ENCODE measurements around the gene GALNT18. TPM values are rescaled to one million over a fixed set of nuclear protein-coding genes. Genes with fewer than 3 reads are reported as not detected.

Gene GALNT18
- total RNA-seq, 1 donor from 2014 or later: 6.6 TPM

GRCh38 chr11:11513422-11513821 is 108.4 kb downstream of the GALNT18 start:
- DNase-seq (ENCODE audit: low read depth): no peak
- no peak overlapping the region for H3K4me3 ChIP-seq (ENCODE audit: low read depth, low read length)
- no peaks in the 10 kb centered on the region for H3K36me3 ChIP-seq (ENCODE audit: control insufficient read depth, insufficient read depth, low read length)
- H3K27me3 ChIP-seq (ENCODE audit: control insufficient read depth, insufficient read depth, low read length): no peaks in the 10 kb centered on the region
- TF ChIP-seq CTCF (IDR thresholded peaks at IDR 0.05; ENCODE audit: insufficient read depth, low read length, poor library complexity, severe bottlenecking): no peak

GRCh38 chr11:11512929-11513328 is 108.9 kb downstream of the GALNT18 start:
- TF ChIP-seq CTCF (IDR thresholded peaks at IDR 0.05; ENCODE audit: insufficient read depth, low read length, poor library complexity, severe bottlenecking): no peak
- no peaks in the 10 kb centered on the region for H3K36me3 ChIP-seq (ENCODE audit: control insufficient read depth, insufficient read depth, low read length)
- H3K4me3 ChIP-seq (ENCODE audit: low read depth, low read length): no peak overlapping the region
- no peak for DNase-seq (ENCODE audit: low read depth)
- H3K27me3 ChIP-seq (ENCODE audit: control insufficient read depth, insufficient read depth, low read length): no peaks in the 10 kb centered on the region

GRCh38 chr11:11512502-11512901 is 109.3 kb downstream of the GALNT18 start:
- Histone ChIP-seq H3K27me3 (ENCODE audit: control insufficient read depth, insufficient read depth, low read length) (no peaks in the 10 kb centered on the region), H3K4me3 (ENCODE audit: low read depth, low read length) (no peak overlapping the region), H3K36me3 (ENCODE audit: control insufficient read depth, insufficient read depth, low read length) (no peaks in the 10 kb centered on the region)
- no peak for DNase-seq (ENCODE audit: low read depth)
- TF ChIP-seq CTCF (IDR thresholded peaks at IDR 0.05; ENCODE audit: insufficient read depth, low read length, poor library complexity, severe bottlenecking): no peak

DNA sequence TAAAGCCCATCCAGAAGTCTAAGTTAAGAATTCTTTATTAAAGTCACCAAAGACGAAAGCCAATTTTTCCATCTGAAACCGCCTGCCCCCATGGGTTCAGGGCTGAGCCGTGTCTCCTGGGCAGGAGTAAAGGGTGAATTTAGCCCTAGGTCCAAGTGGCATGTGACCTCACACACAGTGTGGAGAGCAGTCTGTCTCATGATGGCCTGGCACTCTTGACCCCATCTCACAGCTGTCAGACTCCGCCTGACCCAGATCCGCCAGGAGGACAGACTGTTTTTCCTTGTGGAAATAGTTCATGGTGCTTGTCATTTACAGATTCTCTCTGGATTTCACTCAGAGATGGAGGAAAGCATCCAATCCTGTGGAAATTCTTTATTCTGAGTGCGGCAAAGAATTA is 109.7 kb downstream of the GALNT18 start:
- H3K4me3 ChIP-seq (ENCODE audit: low read depth, low read length): no peak overlapping the region
- TF ChIP-seq CTCF (IDR thresholded peaks at IDR 0.05; ENCODE audit: insufficient read depth, low read length, poor library complexity, severe bottlenecking): no peak
- no peaks in the 10 kb centered on the region for H3K36me3 ChIP-seq (ENCODE audit: control insufficient read depth, insufficient read depth, low read length)
- no peak for DNase-seq (ENCODE audit: low read depth)
- H3K27me3 ChIP-seq (ENCODE audit: control insufficient read depth, insufficient read depth, low read length): no peaks in the 10 kb centered on the region

DNA sequence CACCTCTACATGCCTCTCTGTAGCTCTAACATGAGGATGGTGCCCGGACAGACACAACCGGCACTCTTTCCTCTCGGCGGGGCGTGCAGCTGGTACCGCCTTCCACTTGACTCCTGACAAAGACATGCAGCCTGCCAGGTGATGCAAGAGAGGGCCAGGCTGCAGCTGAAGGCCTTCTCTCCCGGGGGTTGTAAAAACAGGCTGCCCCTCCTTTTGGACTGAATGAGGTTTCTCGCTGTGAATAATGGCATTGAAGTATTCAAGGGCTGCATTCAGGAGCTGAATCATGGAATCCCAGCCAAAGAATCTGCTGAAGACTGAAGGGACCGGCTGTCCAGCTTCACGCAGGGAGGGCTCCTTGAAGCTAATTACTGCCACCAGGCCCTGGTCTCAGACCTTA is 110.9 kb downstream of the GALNT18 start:
- Histone ChIP-seq H3K36me3 (ENCODE audit: control insufficient read depth, insufficient read depth, low read length) (no peaks in the 10 kb centered on the region), H3K27me3 (ENCODE audit: control insufficient read depth, insufficient read depth, low read length) (no peaks in the 10 kb centered on the region), H3K4me3 (ENCODE audit: low read depth, low read length) (no peak overlapping the region)
- TF ChIP-seq CTCF (IDR thresholded peaks at IDR 0.05; ENCODE audit: insufficient read depth, low read length, poor library complexity, severe bottlenecking): no peak
- DNase-seq (ENCODE audit: low read depth): peak; percentile 12

DNA sequence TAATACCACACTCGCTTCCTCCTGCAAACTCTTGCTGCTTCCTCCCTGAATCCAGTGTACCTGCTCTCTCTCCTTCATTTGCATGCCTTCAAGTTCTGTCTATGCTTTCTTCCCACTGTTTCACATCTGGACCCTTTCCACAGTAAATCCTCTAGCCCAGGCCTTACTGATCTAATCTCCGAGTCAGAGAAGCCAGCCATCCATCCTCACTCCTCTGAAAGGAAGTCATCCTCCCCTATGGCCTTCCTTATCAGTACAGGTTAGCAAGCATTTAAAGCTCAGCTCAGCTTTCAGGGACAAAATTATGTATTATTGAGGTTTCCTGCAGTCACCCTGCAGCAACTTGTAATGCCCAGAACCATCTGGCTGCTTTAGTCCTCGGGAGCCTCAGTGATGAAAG is 116.1 kb downstream of the GALNT18 start:
- Histone ChIP-seq H3K4me3 (ENCODE audit: low read depth, low read length) (no peak overlapping the region), H3K27me3 (ENCODE audit: control insufficient read depth, insufficient read depth, low read length) (no peaks in the 10 kb centered on the region), H3K36me3 (ENCODE audit: control insufficient read depth, insufficient read depth, low read length) (no peaks in the 10 kb centered on the region)
- no peak for TF ChIP-seq CTCF (IDR thresholded peaks at IDR 0.05; ENCODE audit: insufficient read depth, low read length, poor library complexity, severe bottlenecking)
- DNase-seq (ENCODE audit: low read depth): no peak
